ENCODE results near the gene INPP5D. TPM values are rescaled to one million over a fixed set of nuclear protein-coding genes. Genes with fewer than 3 reads are reported as not detected.
A peak's percentile ranks its signal among the peaks of the same experiment; 100 is the strongest.

Gene INPP5D
- total RNA-seq, 1 donor from 2014 or later: 58.5 TPM

DNA sequence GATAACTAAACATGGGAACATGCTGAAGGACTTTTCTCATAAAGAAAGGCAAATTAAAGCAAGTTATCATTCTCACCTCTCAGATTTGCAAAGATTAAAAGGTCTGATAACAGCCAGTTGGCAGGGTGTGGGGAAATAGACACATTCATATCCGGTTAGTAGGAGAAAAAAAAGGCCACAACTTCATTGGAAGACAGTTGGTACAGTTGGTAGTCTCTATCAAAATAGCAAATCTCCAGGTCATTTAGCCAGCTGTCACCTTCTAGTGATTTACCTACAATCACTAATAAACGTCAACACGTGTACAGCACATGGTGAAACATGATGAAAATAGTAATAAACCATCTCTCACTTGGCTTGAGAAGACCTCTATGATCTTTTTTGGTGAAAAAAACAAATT is 16.6 kb downstream of the INPP5D start:
- peaks cover 38% of the 10 kb centered on the region for H3K4me1 Mint-ChIP-seq (ENCODE audit: low read depth)
- intact Hi-C loops (cut with micrococcal nuclease): no loop called here
- peaks cover 40% of the 10 kb centered on the region for H3K36me3 Mint-ChIP-seq (ENCODE audit: low read depth)
- H3K4me3 Mint-ChIP-seq (ENCODE audit: low read depth): peak overlapping the region; percentile 43
- H3K27me3 Mint-ChIP-seq (ENCODE audit: low read depth): no peaks in the 10 kb centered on the region
- peaks cover 3% of the 10 kb centered on the region for H3K9me3 Mint-ChIP-seq
- DNase-seq (ENCODE audit: low spot score): no peak
- no peak overlapping the region for H3K27ac Mint-ChIP-seq

DNA sequence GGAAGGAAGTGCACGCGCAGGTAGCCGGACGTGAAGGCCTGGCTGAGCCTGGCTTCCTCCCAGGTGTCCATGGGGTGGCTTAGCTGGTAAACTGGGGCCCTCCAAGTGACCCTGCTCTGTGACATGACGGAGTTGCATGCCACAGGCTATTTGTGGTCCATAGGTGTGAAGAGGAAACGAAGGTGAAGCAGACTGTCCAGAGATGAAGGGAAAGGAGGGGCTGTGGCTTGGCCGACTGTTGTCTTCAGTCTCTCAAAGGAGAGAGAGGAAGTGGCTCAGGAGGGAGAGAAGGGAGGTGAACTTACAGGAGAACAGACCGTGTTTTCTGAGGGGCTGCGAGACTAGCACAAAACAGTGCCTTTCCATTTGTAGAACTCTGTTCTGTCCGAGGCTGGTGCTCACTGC is 19.3 kb downstream of the INPP5D start:
- Mint-ChIP-seq H3K36me3 (ENCODE audit: low read depth) (peaks cover 64% of the 10 kb centered on the region), H3K4me3 (ENCODE audit: low read depth) (peak overlapping the region; percentile 23), H3K27me3 (ENCODE audit: low read depth) (no peaks in the 10 kb centered on the region), H3K4me1 (ENCODE audit: low read depth) (peaks cover 57% of the 10 kb centered on the region), H3K27ac (peak overlapping the region; percentile 63), H3K9me3 (no peaks in the 10 kb centered on the region)
- DNase-seq (ENCODE audit: low spot score): no peak
- intact Hi-C loops (cut with micrococcal nuclease): no loop called here

DNA sequence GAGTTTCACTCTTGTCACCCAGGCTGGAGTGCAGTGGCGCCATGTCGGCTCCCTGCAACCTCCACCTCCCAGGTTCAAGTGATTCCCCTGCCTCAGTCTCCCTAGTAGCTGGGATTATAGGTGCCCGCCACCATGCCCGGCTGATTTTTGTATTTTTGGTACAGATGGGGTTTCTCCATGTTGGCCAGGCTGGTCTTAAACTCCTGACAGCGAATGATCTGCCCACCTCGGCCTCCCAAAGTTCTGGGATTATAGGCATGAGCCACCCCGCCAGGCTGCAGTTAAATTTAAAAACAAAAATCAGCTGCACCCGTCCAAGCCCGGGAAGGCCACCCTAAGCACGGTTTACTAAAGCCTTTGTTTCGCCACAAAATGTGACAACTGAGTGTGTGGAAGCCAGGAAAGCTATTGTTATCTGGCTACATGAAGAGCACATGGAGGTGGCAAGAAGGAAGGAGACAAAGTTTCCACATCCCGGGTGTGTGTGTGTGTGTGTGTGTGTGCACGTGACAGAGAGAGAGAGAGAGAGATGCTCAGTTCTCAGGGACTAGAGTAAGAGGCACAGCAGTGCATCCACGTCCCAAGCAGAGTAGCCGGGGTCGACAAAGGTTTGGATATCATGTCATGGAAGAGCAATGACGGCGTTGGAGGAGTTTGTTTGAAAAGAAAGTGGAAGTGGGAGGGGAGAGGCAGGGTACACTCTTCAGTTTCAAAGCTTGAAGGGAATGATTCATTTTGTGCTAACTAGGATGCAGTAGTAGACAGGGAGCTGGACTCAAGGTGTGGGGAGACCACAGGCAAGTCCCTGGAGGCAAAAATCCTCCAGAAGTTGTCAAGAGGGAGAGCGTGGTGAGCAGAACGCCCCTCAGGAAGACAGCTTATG is 20.1 kb downstream of the INPP5D start:
- peak overlapping the region; percentile 82 for H3K27ac Mint-ChIP-seq
- intact Hi-C loops (cut with micrococcal nuclease): loop anchor here (2.0 kb wide), 1 partner anchor 17 kb away; no protein-coding TSS in a partner anchor
- DNase-seq (ENCODE audit: low spot score): no peak
- H3K4me3 Mint-ChIP-seq (ENCODE audit: low read depth): peak overlapping the region; percentile 61
- H3K4me1 Mint-ChIP-seq (ENCODE audit: low read depth): peaks cover 61% of the 10 kb centered on the region
- H3K27me3 Mint-ChIP-seq (ENCODE audit: low read depth): no peaks in the 10 kb centered on the region
- peaks cover 67% of the 10 kb centered on the region for H3K36me3 Mint-ChIP-seq (ENCODE audit: low read depth)
- H3K9me3 Mint-ChIP-seq: no peaks in the 10 kb centered on the region

DNA sequence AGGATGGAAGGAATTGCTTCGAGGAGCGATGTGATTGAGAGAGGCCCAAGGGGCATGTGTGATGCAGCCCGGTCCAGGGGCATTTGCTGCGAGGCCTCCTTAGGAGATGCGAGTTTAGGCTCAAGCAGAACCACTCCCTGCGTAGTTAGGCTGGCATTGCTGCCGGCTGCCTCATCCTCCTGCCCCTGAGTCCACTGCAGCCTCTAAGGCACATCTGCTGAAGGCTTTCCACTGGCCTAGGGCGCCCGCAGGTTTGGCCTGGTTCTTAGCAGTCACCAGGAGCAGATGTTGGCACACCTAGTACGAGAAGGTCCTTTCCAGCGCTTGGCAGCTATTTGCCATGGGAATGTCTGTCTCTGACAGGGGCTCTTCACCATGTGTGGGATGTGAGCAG is 20.7 kb downstream of the INPP5D start:
- intact Hi-C loops (cut with micrococcal nuclease): loop anchor here (1.0 to 2.0 kb wide), 5 partner anchors 14 to 166 kb away; partner anchors contain the start of gene INPP5D
- no peak for DNase-seq (ENCODE audit: low spot score)
- H3K4me1 Mint-ChIP-seq (ENCODE audit: low read depth): peaks cover 68% of the 10 kb centered on the region
- H3K36me3 Mint-ChIP-seq (ENCODE audit: low read depth): peaks cover 73% of the 10 kb centered on the region
- H3K9me3 Mint-ChIP-seq: no peaks in the 10 kb centered on the region
- H3K27me3 Mint-ChIP-seq (ENCODE audit: low read depth): no peaks in the 10 kb centered on the region
- peak overlapping the region; percentile 82 for H3K27ac Mint-ChIP-seq
- peak overlapping the region; percentile 61 for H3K4me3 Mint-ChIP-seq (ENCODE audit: low read depth)

DNA sequence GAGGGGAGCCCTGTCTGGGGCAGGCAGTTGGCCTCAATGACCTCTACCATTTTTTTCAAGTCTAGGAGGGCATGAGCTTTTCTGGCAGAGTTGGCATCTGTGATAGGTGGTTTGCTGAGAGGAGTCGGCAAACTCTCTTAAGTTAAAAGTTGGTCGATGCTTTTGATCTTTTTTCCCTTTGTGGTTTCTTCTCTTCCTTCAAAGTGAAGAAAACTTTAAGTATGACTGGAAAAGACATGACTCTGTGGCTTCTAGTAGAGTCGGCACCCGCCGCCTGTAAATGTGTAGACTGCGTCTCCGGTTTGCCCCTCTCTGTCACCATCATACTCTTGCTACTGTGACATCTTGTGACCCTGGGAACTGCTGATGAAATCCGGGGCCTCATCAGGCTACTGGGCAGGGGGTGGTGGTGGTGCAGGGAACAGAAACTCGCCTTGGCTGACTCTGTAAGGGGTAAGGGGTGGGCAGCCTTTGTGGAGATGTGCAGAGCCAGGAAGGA is 21.1 kb downstream of the INPP5D start:
- Mint-ChIP-seq H3K27me3 (ENCODE audit: low read depth) (no peaks in the 10 kb centered on the region), H3K9me3 (no peaks in the 10 kb centered on the region), H3K4me1 (ENCODE audit: low read depth) (peaks cover 70% of the 10 kb centered on the region), H3K36me3 (ENCODE audit: low read depth) (peaks cover 77% of the 10 kb centered on the region), H3K27ac (peak overlapping the region; percentile 82), H3K4me3 (ENCODE audit: low read depth) (peak overlapping the region; percentile 55)
- DNase-seq (ENCODE audit: low spot score): peak; percentile 58
- intact Hi-C loops (cut with micrococcal nuclease): loop anchor here (1.0 to 2.0 kb wide), 5 partner anchors 14 to 166 kb away; partner anchors contain the start of gene INPP5D

DNA sequence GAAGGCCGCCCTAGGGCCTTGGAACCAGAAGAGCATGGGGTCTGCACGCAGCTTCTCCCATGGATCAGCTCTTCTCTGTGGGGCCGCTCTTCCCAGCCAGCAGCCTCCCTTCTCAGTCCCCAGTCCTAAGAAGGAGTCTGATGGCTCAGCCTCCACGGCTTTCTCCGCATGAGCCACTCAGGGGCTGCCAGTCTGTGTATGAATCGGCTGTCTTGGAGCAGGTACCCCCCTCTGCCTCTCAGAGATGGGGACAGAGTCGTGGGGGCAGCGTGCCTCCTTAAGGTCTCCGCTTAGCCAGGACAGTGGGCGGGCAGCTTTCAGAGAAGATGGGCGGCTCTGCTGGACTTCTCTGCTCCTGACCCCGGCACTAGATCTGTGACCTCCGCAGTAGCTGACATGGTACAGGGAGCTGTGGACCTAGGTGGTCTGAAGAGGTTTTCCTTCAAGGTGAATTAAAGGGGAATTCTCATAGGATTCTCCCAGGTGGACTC is 21.6 kb downstream of the INPP5D start:
- Mint-ChIP-seq H3K9me3 (no peaks in the 10 kb centered on the region), H3K27ac (peak overlapping the region; percentile 82), H3K36me3 (ENCODE audit: low read depth) (peaks cover 80% of the 10 kb centered on the region), H3K4me1 (ENCODE audit: low read depth) (peaks cover 74% of the 10 kb centered on the region), H3K4me3 (ENCODE audit: low read depth) (peak overlapping the region; percentile 69), H3K27me3 (ENCODE audit: low read depth) (no peaks in the 10 kb centered on the region)
- no peak for DNase-seq (ENCODE audit: low spot score)
- intact Hi-C loops (cut with micrococcal nuclease): loop anchor here (1.0 to 2.0 kb wide), 5 partner anchors 14 to 166 kb away; partner anchors contain the start of gene INPP5D

DNA sequence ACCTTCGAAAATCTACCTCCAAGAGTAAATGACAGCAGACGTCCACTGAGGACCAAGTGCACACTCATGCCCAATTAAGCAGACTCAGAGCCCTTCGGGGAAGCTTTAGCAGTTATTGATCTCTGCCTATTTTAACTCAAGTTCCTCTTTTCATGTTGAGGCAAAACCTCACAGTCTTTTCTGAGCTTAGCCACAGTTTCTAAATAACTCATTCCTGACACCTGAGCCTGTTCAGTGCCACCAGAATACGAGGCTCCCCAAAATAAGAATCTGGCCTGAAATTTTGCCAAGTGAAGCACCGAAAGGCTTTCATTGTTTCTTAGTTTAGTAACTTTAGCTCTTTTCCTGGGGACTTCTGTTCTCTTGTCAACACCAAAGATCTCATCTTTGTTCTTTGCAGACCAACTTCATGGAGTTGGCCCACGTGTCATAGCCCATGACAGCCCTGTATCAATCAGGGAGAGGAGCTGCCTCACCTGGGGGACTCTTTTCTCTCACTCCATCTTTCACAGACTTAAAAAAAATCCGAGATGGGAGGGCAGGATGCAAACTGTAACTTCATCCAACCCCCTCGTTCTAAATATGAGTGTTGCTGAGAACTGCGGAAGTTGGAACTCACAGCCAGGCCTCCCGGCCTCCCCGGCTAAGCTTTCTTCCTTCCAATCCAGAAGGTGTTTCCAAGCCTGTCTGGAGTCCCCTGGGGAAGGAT is 22.2 kb downstream of the INPP5D start:
- intact Hi-C loops (cut with micrococcal nuclease): no loop called here
- H3K36me3 Mint-ChIP-seq (ENCODE audit: low read depth): peaks cover 79% of the 10 kb centered on the region
- no peak for DNase-seq (ENCODE audit: low spot score)

DNA sequence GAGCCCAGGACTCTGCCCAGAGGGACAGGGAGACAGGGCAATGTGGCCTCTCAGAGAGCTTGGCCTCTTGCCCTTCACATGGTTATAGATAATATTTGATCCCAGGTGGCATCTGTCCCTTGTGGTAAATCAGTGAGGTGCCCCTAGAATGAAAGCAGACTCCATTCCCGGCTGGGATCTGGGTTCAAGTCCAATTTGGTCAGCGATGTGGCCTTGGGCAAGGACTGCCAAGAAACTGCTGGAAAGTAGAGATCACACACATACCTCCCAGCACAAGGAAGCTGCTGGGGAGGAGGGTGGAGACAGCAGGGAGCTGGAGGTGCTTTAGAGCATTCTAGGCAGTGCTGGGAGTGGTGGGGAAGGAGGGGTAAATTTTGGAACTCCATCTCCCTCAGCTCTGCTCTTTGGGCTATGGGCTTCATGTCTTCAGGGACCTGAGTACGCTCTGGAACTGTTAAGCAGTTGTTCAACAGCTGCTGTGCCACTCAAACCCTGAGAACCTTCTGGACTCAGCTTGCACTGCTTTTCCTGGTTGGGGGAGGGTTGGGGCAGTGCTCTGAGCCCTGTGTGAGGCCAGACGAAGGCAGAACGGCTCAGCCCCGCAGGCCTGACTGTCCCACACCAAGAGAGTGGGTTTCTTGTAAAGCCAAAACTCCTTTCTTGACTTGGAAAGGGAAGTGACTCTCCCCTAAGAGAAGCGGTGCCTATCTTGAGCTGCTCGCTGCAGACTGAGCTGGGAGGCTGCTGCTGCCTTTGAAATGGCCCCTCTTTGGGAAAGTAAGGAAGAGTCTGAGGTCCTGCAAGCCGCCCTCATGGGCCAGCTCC is 23.0 kb downstream of the INPP5D start:
- DNase-seq (ENCODE audit: low spot score): no peak
- H3K9me3 Mint-ChIP-seq: no peaks in the 10 kb centered on the region
- H3K4me1 Mint-ChIP-seq (ENCODE audit: low read depth): peaks cover 73% of the 10 kb centered on the region
- peak overlapping the region; percentile 69 for H3K4me3 Mint-ChIP-seq (ENCODE audit: low read depth)
- peak overlapping the region; percentile 82 for H3K27ac Mint-ChIP-seq
- H3K36me3 Mint-ChIP-seq (ENCODE audit: low read depth): peaks cover 81% of the 10 kb centered on the region
- intact Hi-C loops (cut with micrococcal nuclease): no loop called here
- no peaks in the 10 kb centered on the region for H3K27me3 Mint-ChIP-seq (ENCODE audit: low read depth)

More for the DNA sequence above, 22.2 kb downstream of the INPP5D start:
- peak overlapping the region; percentile 82 for H3K27ac Mint-ChIP-seq
- H3K4me1 Mint-ChIP-seq (ENCODE audit: low read depth): peaks cover 77% of the 10 kb centered on the region
- no peaks in the 10 kb centered on the region for H3K9me3 Mint-ChIP-seq
- H3K4me3 Mint-ChIP-seq (ENCODE audit: low read depth): peak overlapping the region; percentile 69
- no peaks in the 10 kb centered on the region for H3K27me3 Mint-ChIP-seq (ENCODE audit: low read depth)

DNA sequence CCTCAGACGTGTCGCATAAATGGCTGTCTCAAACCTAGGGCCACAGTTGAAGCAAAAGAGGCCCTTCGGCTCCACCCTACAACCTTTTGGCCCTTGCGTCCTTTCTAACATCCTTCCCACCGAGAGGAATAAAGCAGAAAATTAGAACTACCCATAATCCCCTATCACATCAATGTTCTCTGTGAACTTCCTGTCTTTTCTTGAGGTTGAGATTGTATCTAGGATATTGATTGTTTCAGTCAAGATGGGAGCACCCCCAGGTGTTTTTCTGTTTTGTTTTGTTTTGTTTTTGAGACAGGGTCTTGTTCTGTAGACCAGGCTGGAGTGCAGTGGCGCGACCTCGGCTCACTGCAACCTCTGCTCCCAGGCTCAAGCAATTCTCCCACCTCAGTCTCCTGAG is 23.6 kb downstream of the INPP5D start:
- no peaks in the 10 kb centered on the region for H3K9me3 Mint-ChIP-seq
- peaks cover 83% of the 10 kb centered on the region for H3K36me3 Mint-ChIP-seq (ENCODE audit: low read depth)
- peak overlapping the region; percentile 82 for H3K27ac Mint-ChIP-seq
- DNase-seq (ENCODE audit: low spot score): no peak
- intact Hi-C loops (cut with micrococcal nuclease): no loop called here
- H3K4me3 Mint-ChIP-seq (ENCODE audit: low read depth): peak overlapping the region; percentile 69
- H3K4me1 Mint-ChIP-seq (ENCODE audit: low read depth): peaks cover 77% of the 10 kb centered on the region
- no peaks in the 10 kb centered on the region for H3K27me3 Mint-ChIP-seq (ENCODE audit: low read depth)

DNA sequence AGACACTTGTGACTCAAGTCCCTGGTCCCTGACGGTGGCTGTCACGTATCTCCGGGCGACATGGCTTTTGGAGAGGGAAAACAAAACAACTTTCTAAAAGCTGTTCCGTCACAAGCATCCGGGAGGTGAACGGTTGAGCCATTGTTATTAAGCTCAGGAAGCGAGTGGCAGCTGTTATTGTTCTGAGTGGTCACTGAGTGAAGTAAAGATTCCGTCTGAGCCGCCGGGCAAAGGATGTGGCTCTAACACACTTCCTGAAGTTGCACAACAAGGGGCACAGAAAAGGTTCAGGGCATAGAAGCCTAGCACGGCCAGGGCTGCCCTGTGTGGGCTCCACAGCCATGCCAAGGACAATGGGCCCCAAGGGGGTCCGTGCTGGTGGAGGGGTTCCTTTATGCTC is 24.3 kb downstream of the INPP5D start:
- Mint-ChIP-seq H3K4me1 (ENCODE audit: low read depth) (peaks cover 70% of the 10 kb centered on the region), H3K27ac (peak overlapping the region; percentile 82), H3K27me3 (ENCODE audit: low read depth) (no peaks in the 10 kb centered on the region), H3K4me3 (ENCODE audit: low read depth) (peak overlapping the region; percentile 69), H3K36me3 (ENCODE audit: low read depth) (peaks cover 81% of the 10 kb centered on the region), H3K9me3 (no peaks in the 10 kb centered on the region)
- intact Hi-C loops (cut with micrococcal nuclease): no loop called here
- DNase-seq (ENCODE audit: low spot score): no peak

DNA sequence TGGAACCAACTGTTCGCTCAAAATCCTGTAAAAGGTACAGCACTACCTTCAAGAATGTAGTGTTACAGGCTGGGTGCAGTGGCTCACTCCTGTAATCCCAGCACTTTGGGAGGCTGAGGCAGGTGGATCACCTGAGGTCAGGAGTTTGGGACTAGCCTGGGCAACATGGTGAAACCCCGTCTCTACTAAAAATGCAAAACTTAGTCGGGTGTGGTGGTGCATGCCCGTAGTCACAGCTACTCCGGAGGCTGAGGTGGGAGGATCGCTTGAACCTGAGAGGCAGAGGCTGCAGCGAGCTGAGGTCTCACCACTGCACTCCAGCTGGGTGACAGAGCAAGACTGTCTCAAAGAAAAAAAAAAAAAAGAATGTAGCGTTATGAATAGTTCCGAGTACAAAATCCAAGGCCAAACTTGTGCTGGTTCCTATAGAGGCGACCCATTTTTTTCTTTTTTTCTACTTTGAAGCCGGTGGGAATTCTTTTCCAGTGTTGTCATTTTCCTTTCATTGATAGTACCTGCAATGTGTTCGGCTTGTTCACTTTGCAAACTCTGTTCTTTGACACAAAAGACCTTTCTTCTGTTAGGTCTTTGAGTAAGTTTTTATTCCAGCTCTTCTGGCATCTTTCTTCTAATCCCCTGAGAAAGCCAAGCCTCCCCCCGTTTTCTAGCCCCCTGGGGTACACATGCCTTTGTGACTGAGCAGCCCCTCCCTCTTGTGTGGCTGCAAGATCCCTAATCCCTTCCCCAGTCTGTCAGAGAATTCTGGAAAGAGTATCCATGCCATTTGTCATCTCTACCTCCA is 25.1 kb downstream of the INPP5D start:
- DNase-seq (ENCODE audit: low spot score): no peak
- intact Hi-C loops (cut with micrococcal nuclease): no loop called here
- Mint-ChIP-seq H3K36me3 (ENCODE audit: low read depth) (peaks cover 82% of the 10 kb centered on the region), H3K27me3 (ENCODE audit: low read depth) (no peaks in the 10 kb centered on the region), H3K4me3 (ENCODE audit: low read depth) (no peak overlapping the region), H3K27ac (peak overlapping the region; percentile 76), H3K9me3 (no peaks in the 10 kb centered on the region), H3K4me1 (ENCODE audit: low read depth) (peaks cover 66% of the 10 kb centered on the region)

Measured in activated T-helper 2 cell treated with anti-CD3 and anti-CD28 coated beads, Interferon-gamma antibody, Interleukin-2, Interleukin-4, amounts not matched to agents 10 μg/mL and 5 μg/mL and 100 μg/mL, durations not matched to agents 14 hours and 24 hours and 36 hours (primary cell).